HG02588 (cell line): ENCODE data around the gene CD96.
"Not testable (repeated sequence)": the region's sequence is repeated elsewhere in the genome, so short reads cannot be mapped to it uniquely, and the experiment has no call there.

Experiments used
- ATAC-seq: cut with Tn5 transposase; IDR thresholded peaks from one replicate; pipeline ENCODE4 v1.9.1; 2021; ENCODE audit warnings: mild to moderate bottlenecking, moderate library complexity; ENCODE audit not compliant: unreplicated experiment

Gene CD96

DNA sequence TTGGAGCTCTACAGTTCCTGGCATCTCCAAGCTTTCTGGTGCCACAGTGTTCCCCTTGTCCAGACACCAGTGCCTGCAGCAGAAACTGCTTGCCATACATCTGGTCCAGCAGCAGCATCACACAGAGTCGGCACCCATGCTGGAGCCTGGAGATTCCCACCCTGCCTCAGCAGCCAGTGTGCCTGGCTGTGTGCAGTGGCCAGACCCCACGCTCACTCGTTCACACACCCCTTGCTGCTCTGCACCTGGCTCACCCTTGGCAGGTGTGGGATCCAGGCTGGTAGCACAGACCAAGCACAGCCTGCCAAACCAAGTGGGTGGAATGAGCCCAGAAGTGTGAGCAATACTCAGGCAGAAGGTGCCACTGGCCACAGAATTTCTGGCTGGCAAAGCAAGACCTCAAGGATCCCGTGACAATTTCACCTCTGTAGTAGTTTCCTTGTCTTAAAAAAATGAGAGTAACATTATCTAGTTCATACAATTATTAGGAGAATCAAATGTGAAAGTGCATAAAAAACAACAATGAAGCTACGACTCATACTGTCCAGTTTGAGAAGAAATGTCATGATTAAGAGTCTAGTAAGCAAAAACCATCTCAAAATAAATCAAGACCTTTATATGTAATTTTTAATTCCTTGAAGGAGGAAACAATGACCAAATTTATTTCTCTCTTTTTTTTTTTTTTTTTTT lies 76.1 kb downstream of the CD96 start:
- no peak for ATAC-seq

- no peak for ATAC-seq
These were observed 76.9 kb downstream of the CD96 start for GRCh38 chr3:111618945-111619344.

- ATAC-seq, result no peak
These were observed 77.8 kb downstream of the CD96 start for GRCh38 chr3:111619833-111620232.

GRCh38 chr3:111621535-111621934 lies 79.5 kb downstream of the CD96 start:
- no peak for ATAC-seq

DNA sequence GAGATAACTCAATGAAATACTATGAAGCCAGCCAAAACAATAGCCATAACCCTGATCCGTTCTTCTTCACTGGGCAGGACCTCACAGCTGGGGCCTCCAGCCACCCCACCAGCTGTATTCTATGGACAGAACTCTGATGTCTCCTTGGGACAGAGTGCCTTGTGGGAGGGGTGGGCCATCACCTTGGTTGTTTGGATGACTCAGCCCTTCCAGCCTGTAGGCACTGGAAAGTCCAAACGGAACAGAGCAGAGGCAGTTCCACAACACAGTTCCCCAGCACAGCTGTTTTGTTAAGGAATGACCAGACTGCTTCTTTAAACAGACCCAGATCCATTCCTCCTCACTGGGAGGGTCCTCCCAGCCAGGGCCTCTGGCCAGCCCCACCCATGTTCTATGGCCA lies 85.1 kb downstream of the CD96 start:
- no peak for ATAC-seq

DNA sequence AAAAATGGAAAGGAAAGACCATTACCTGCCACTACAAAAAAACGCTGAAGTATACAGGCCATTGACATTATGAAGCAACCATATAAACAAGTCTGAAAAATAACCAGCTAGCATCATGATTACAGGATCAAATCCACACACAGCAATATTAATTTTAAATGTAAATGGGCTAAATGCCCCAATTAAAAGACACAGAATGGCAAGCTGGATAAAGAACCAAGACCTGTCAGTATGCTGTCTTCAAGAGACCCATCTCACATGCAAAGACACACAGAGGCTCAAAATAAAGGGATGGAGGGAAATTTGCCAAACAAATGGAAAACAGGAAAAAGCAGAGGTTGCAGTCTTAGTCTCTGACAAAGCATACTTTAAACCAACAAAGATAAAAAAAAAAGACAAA lies 87.0 kb downstream of the CD96 start:
- not testable (repeated sequence) for ATAC-seq

DNA sequence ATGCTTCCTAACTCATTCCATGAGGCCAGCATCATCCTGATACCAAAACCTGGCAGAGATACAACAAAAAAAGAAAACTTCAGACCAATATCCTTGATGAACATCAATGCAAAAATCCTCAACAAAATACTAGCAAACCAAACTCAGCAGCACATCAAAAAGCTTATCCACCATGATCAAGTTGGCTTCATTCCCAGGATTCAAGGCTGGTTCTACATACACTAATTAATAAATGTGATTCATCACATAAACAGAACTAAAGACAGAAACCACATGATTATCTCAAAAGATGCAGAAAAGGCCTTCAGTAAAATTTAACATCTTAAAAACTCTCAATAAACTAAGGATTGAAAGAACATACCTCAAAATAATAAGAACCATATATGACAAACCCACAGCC lies 88.6 kb downstream of the CD96 start:
- not testable (repeated sequence) for ATAC-seq

DNA sequence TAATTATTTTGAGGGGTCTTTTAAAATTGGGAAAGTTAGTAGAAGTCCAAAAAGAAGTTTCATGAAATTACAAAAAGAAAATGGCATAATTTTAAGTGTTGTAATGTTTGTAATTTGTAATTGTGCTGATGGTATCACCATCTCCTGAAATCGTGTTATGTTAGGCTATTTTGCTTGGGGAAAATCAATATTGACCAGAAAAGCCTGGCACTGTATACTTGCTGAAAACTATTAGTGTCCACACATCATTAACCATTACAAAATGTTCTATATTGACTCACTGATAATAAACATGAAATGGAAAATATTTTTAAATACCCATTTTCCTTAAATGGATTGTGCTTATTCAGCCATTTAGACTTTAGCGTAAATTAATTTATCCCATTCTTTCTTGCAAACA lies 93.4 kb downstream of the CD96 start:
- ATAC-seq, result no peak

DNA sequence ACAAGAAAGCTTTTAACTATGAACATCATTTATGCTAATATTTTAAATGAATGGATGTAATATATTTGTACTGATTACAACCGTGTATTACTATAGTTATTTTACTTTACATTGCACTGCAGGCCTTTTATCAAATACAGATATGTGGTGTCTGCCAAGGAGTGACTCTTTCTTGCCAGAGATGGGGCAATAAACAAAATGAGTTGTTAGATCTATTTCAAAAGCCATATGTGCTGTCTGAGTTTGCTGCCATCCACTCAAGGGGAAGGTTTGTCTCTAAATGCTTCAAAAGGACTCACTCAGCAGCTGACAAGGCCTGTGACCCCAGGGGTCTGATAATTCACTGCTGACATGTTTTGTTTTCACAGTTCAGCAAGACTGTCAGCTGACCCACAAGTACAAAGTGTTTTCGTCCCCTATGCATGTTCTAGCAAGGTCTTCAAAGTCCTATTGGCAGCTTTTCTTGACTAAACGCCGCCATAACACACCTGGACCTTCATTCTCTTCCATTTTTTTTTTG lies 94.4 kb downstream of the CD96 start:
- ATAC-seq, result no peak

DNA sequence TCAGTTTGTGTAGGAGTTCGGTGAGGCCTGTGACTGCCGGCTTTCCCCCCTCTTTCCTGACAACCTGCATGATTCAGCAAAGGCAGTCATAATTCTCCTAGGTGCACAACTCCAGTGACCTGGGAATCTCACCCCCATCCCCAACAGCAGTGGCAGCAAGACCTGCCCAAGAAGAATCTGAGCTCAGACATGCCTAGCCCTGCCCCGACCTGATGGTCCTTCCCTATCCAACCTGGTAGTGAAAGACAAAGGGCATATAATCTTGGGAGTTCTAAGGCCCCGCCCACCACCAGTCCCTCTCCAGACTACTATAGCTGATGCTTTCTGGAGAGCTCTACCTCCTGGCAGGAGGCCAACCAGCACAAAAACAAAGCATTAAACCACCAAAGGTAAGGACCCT lies 97.3 kb downstream of the CD96 start:
- ATAC-seq, result no peak

- no peak for ATAC-seq
These were observed 107.1 kb downstream of the CD96 start for GRCh38 chr3:111648991-111649579.

DNA sequence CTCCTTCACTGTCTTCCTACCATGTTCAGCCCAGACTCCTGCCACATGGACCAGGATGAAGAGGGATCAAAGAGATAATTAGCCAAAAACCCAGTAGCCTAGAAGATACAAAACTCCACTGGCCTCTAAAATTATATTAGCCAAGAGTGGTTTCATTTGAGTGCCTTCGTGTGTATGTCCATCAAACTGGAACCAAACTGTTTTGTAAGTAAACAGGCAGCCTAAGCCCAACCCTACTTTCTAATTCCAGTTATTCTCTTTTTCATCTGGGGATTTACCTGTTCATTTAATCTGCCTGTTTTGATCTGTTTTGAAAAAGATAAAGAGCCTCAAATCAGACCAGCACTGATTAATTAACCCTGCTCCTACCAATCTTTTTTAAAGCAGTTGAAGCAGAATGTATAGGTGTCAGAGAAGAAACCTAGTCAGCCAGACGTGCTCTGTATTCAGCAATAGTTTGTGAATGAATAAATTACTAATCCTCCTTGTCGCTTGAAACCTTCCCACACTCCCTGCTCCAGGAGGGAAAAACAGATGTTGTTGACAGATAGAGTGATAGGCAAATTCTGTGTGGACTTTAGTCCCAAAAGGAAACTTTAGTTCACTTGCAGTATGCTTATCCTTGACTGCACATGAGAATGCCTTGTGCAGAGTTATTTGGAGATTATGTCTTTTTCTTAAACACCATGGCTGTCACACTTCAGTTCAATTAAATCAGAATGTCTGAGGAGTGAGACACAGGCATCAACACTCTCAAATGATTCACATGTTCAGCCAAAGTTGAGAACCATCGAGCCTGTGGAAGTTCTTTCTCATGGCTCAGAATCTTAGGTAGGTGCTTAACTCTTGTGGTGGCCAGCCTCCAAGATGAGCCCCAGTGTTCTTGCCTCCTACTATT lies 108.6 kb downstream of the CD96 start:
- ATAC-seq, result no peak

GRCh38 chr3:111652492-111653180 lies 110.6 kb downstream of the CD96 start:
- ATAC-seq, result no peak

GRCh38 chr3:111653766-111654165 lies 111.8 kb downstream of the CD96 start:
- ATAC-seq, result no peak

GRCh38 chr3:111662012-111662411 lies 120.0 kb downstream of the CD96 start:
- ATAC-seq, result no peak

- no peak for ATAC-seq
These were observed 120.9 kb downstream of the CD96 start for GRCh38 chr3:111662907-111663306.

DNA sequence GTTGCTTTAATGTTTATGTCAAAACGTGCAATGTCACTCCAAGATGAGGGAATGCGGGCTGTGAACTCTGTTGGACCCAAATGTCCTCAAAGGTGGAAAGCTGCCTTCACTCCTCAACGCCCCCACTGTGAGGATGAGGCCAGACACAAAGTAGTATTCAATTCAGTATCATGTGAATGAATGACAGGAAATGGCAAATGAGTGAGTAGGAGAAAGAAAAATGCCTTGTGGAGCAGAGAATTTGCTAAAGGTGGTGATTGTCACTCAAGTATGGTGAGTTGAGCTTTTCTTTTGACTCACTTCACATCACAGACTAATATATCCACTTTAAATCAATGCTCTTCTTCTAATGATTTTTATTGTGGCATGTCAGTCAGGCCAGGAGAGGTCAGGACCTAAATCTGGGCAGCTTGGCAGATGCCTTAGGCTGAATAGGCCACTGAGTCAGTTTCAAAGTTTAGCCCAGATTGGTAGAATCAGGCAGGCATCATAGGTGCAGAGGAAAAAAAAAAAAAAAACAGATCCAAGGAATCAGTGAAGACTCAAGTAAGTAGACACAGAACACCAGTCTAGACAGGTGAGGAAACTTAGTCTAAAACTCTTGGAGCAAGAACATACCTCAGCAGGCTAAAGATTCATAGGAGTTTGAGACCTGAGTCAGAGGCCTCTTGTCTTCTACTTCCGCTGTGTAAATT lies 124.2 kb downstream of the CD96 start:
- ATAC-seq, result no peak

DNA sequence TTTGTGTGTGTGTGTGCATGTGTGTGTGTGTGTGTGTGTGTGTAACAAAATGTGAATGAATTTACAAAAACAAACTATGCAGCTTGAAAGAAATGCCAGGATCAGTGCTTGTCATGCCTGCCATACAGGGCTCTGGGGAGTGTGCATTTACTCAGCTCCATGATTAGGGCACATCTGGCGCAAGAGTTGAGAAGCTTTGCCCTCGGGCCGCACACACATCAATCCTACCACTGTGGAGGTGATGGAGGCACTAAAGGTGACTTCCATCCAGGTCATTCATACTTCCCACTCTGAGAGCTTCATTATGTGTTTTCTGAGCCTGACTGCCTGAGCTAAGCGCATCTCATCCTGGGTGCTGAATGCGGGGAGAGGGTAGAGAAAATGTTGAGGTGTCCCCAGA lies 125.2 kb downstream of the CD96 start:
- no peak for ATAC-seq

DNA sequence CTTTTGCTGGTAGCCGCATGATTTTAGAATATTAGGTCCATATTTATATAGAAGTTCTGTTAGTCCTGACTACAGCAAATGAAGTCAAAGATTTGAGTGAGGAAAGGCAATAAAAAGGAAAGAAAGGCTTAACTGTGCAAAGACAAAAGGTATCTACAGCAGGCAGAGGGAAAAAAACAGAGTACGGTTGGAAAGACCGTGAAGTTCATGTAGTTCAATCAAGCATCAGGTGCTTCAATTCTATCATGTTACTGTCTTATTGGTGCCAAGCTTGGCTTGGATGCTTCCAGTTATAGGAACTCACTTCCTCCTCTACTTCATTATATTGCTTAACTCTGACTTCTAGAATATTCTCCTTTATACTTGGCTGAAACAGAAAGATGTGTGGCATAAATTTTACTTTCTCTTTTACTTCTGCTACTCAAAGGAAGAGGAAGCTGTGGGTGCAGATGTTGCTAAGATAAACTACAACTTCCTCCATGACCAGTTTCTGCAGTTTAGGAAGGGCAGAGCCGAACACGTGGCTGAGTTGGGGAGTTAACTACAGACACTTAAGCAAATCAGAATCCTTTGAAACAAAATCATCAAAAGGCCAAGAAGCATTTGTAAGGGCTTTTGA lies 125.7 kb downstream of the CD96 start:
- ATAC-seq, result peak; percentile 98

GRCh38 chr3:111668326-111668725 lies 126.3 kb downstream of the CD96 start:
- ATAC-seq, result no peak
